Measurements from ENCODE around the gene EN1.

EN1 gene

GRCh38 chr2:118817469-118817868, 30.0 kb downstream of the EN1 start:
- no peak for DNase-seq (ENCODE audit: low read depth)

- DNase-seq (ENCODE audit: low read depth) = no peak
Observed at GRCh38 chr2:118816669-118817068, 30.8 kb downstream of the EN1 start.

GRCh38 chr2:118815731-118816130, 31.7 kb downstream of the EN1 start:
- DNase-seq (ENCODE audit: low read depth) = no peak

GRCh38 chr2:118815314-118815713, 32.1 kb downstream of the EN1 start:
- no peak for DNase-seq (ENCODE audit: low read depth)

- DNase-seq (ENCODE audit: low read depth) = no peak
Observed at GRCh38 chr2:118814368-118814767, 33.1 kb downstream of the EN1 start.

- no peak for DNase-seq (ENCODE audit: low read depth)
Observed at GRCh38 chr2:118813601-118814339, 33.7 kb downstream of the EN1 start.

- no peak for DNase-seq (ENCODE audit: low read depth)
Observed at GRCh38 chr2:118813111-118813510, 34.3 kb downstream of the EN1 start.

GRCh38 chr2:118812552-118812951, 34.9 kb downstream of the EN1 start:
- no peak for DNase-seq (ENCODE audit: low read depth)

- DNase-seq (ENCODE audit: low read depth) = no peak
Observed at GRCh38 chr2:118811514-118812115, 35.8 kb downstream of the EN1 start.

GRCh38 chr2:118810766-118811165, 36.7 kb downstream of the EN1 start:
- no peak for DNase-seq (ENCODE audit: low read depth)

- no peak for DNase-seq (ENCODE audit: low read depth)
Observed at GRCh38 chr2:118808429-118808809, 39.0 kb downstream of the EN1 start.

- DNase-seq (ENCODE audit: low read depth) = no peak
Observed at GRCh38 chr2:118807668-118808428, 39.6 kb downstream of the EN1 start.

GRCh38 chr2:118806797-118807667, 40.4 kb downstream of the EN1 start:
- DNase-seq (ENCODE audit: low read depth) = no peak

- DNase-seq (ENCODE audit: low read depth) = no peak
Observed at GRCh38 chr2:118805064-118805690, 42.3 kb downstream of the EN1 start.

- no peak for DNase-seq (ENCODE audit: low read depth)
Observed at GRCh38 chr2:118803012-118803411, 44.4 kb downstream of the EN1 start.

- DNase-seq (ENCODE audit: low read depth) = no peak
Observed at GRCh38 chr2:118801151-118801550, 46.3 kb downstream of the EN1 start.

GRCh38 chr2:118800736-118801135, 46.7 kb downstream of the EN1 start:
- no peak for DNase-seq (ENCODE audit: low read depth)

GRCh38 chr2:118794546-118794945, 52.9 kb downstream of the EN1 start:
- DNase-seq (ENCODE audit: low read depth) = no peak

All from activated T-cell treated with anti-CD3 and anti-CD28 coated beads for 48 hours (primary cell).